ENCODE measurements around the gene PYHIN1. TPM values are rescaled to one million over a fixed set of nuclear protein-coding genes. Genes with fewer than 3 reads are reported as not detected.
A peak's percentile ranks its signal among the peaks of the same experiment; 100 is the strongest.

Gene PYHIN1
- polyA plus RNA-seq, 2 of the 4 experiments (the other 2 are of a cell fraction): not detected

DNA sequence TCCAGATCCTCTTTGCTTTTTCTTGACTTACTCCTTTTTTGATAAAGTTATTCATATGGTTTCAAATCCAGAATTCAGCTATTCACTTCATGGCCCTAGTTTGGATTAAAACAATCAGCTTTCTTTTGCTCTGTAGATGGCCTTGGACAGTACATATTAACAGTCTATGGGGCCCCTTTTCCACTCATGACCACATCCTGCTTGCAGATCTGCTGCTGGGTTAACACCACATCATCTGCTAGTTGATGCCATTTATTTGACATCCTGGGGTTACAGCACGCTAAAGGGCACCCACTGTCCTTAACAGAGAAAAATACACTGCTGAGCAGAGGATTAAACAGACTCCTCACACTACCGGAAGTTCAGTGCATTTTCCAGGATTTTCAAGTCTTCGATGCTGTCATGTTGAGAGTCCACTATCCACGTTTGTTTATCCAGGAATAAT, 77.4 kb downstream of the PYHIN1 start:
- H3K4me2 ChIP-seq: no peak overlapping the region
- FAIRE-seq (no peak), DNase-seq (ENCODE audit: low read depth in 1 of 2, low spot score in 1 of 2) (no peak), ATAC-seq (no peak)
- no peak overlapping the region for H3K4me3 ChIP-seq
- no peak overlapping the region for H3K27ac ChIP-seq
- WGBS (ENCODE audit: missing lambda C conversion rate): 54% methylated on average over 4 of the region's 4 CpGs
- ChIA-PET POLR2A (no interaction called here), CTCF (no interaction called here)
- no peaks in the 10 kb centered on the region for H3K4me1 ChIP-seq
- TF ChIP-seq HOXB13 (CRISPR knock-in tag; IDR thresholded peaks at IDR 0.05; ENCODE audit: low read depth): no peak
- no peak for TF ChIP-seq GATA3 (IDR thresholded peaks at IDR 0.05; ENCODE audit: borderline replicate concordance)
- no peak for TF ChIP-seq FOSB (CRISPR knock-in tag; IDR thresholded peaks at IDR 0.05)
- no peak for TF ChIP-seq NR3C1 (IDR thresholded peaks at IDR 0.05)
- no peak for TF ChIP-seq EHMT2 (IDR thresholded peaks at IDR 0.05; ENCODE audit: low read depth)
- TF ChIP-seq EHF (CRISPR knock-in tag; IDR thresholded peaks at IDR 0.05): no peak
- no peak for TF ChIP-seq HEYL (CRISPR knock-in tag; IDR thresholded peaks at IDR 0.05)
- no peak for TF ChIP-seq BHLHE40 (IDR thresholded peaks at IDR 0.05; ENCODE audit: low read depth, low read length)
- no peak for TF ChIP-seq HMGXB4 (CRISPR knock-in tag; IDR thresholded peaks at IDR 0.05; ENCODE audit: borderline replicate concordance)
- no peak for TF ChIP-seq TFCP2L1 (CRISPR knock-in tag; IDR thresholded peaks at IDR 0.05)
- no peaks in the 10 kb centered on the region for H3K9me3 ChIP-seq

GRCh38 chr1:159009287-159009686, 77.9 kb downstream of the PYHIN1 start:
- DNase-seq (ENCODE audit: low read depth in 1 of 2, low spot score in 1 of 2) (no peak), FAIRE-seq (no peak), ATAC-seq (no peak)
- ChIA-PET POLR2A (no interaction called here), CTCF (no interaction called here)
- no peaks in the 10 kb centered on the region for H3K9me3 ChIP-seq
- TF ChIP-seq HES2 (IDR thresholded peaks at IDR 0.05) (no peak), CBX8 (IDR thresholded peaks at IDR 0.05) (no peak), GATA3 (IDR thresholded peaks at IDR 0.05; ENCODE audit: borderline replicate concordance) (no peak), EHF (CRISPR knock-in tag; IDR thresholded peaks at IDR 0.05) (no peak), CHD4 (IDR thresholded peaks at IDR 0.05; ENCODE audit: borderline replicate concordance) (no peak), BCL3 (IDR thresholded peaks at IDR 0.05) (no peak), ZNF302 (CRISPR knock-in tag; IDR thresholded peaks at IDR 0.05) (no peak), ELK1 (IDR thresholded peaks at IDR 0.05; ENCODE audit: low read depth, low read length) (no peak), ZC3H11A (IDR thresholded peaks at IDR 0.05) (no peak), HEYL (CRISPR knock-in tag; IDR thresholded peaks at IDR 0.05) (no peak), SREBF2 (IDR thresholded peaks at IDR 0.05) (no peak)
- TF ChIP-seq, protein P1, sequence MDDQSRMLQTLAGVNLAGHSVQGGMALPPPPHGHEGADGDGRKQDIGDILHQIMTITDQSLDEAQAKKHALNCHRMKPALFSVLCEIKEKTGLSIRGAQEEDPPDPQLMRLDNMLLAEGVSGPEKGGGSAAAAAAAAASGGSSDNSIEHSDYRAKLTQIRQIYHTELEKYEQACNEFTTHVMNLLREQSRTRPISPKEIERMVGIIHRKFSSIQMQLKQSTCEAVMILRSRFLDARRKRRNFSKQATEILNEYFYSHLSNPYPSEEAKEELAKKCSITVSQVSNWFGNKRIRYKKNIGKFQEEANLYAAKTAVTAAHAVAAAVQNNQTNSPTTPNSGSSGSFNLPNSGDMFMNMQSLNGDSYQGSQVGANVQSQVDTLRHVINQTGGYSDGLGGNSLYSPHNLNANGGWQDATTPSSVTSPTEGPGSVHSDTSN (IDR thresholded peaks at IDR 0.05): no peak
- H3K4me3 ChIP-seq: 0 out of 3 replicates have a peak overlapping the region, but pooled peaks have one; percentile 15
- 10% methylated on average over 2 of the region's 2 CpGs for WGBS (ENCODE audit: missing lambda C conversion rate)
- peak overlapping the region in 1 of 2 experiments; percentile 8; a peak in 1 of 6 replicates for H3K27ac ChIP-seq
- H3K4me1 ChIP-seq: no peaks in the 10 kb centered on the region
- peak overlapping the region; percentile 57 for H3K4me2 ChIP-seq

All from A549 (cell line).